ENCODE measurements around the gene PDLIM7.

PDLIM7 gene

GRCh38 chr5:177467436-177467835 is 30.0 kb downstream of the PDLIM7 start:
- H2BK120ac ChIP-seq (ENCODE audit: insufficient read depth, low read length, poor library complexity): no peak overlapping the region
- H3K4me3 ChIP-seq (ENCODE audit: low read depth, low read length): peak overlapping the region; percentile 29
- H2BK5ac ChIP-seq (ENCODE audit: low read depth, low read length, poor library complexity): no peak overlapping the region
- peaks cover 33 to 34% of the 10 kb centered on the region in 2 experiments for H3K4me1 ChIP-seq (ENCODE audit: control insufficient read depth in 1 of 2, insufficient read depth in 2 of 2, low read length in 2 of 2)
- no peak overlapping the region for H3K23ac ChIP-seq (ENCODE audit: low read length)
- H4K12ac ChIP-seq (ENCODE audit: low read depth, low read length): no peak overlapping the region
- peaks cover 76 to 77% of the 10 kb centered on the region in 2 experiments for H3K36me3 ChIP-seq (ENCODE audit: control insufficient read depth in 1 of 2, insufficient read depth in 2 of 2, low read length in 2 of 2)
- H4K8ac ChIP-seq (ENCODE audit: low read depth, low read length): no peak overlapping the region
- H3K14ac ChIP-seq (ENCODE audit: low read length): no peak overlapping the region
- H3K27ac ChIP-seq (ENCODE audit: low read depth, low read length): no peak overlapping the region
- peaks cover 18% of the 10 kb centered on the region for H3K79me2 ChIP-seq (ENCODE audit: control insufficient read depth, insufficient read depth, low read length, poor library complexity)
- no peak overlapping the region for H3K9ac ChIP-seq (ENCODE audit: low read length)
- H3K27me3 ChIP-seq (ENCODE audit: insufficient read depth, low read length): no peaks in the 10 kb centered on the region
- WGBS (ENCODE audit: extremely low coverage, insufficient coverage, insufficient read length): no CpG with 5 or more reads among the region's 31 CpGs
- H4K91ac ChIP-seq (ENCODE audit: low read depth, low read length): no peak overlapping the region
- H3K18ac ChIP-seq (ENCODE audit: low read length): no peak overlapping the region
- no peak overlapping the region for H2AFZ ChIP-seq (ENCODE audit: insufficient read depth, low read length, poor library complexity)
- H2BK12ac ChIP-seq (ENCODE audit: low read length): no peak overlapping the region
- peaks cover 4% of the 10 kb centered on the region for H3K9me3 ChIP-seq (ENCODE audit: insufficient read depth, low read depth, low read length)
- no peak overlapping the region for H3K4me2 ChIP-seq (ENCODE audit: low read length)
- H3K4ac ChIP-seq (ENCODE audit: low read depth, low read length): no peak overlapping the region
- H3K79me1 ChIP-seq (ENCODE audit: low read length): peaks cover 7% of the 10 kb centered on the region
- no peak overlapping the region for H2AK5ac ChIP-seq (ENCODE audit: low read length)
- DNase-seq: no peak

- Histone ChIP-seq H2BK5ac (ENCODE audit: low read depth, low read length, poor library complexity) (no peak overlapping the region), H2BK12ac (ENCODE audit: low read length) (no peak overlapping the region), H3K14ac (ENCODE audit: low read length) (no peak overlapping the region), H3K9me3 (ENCODE audit: insufficient read depth, low read depth, low read length) (peaks cover 4% of the 10 kb centered on the region), H3K27me3 (ENCODE audit: insufficient read depth, low read length) (no peaks in the 10 kb centered on the region), H3K4me1 (ENCODE audit: control insufficient read depth in 1 of 2, insufficient read depth in 2 of 2, low read length in 2 of 2) (peaks cover 27 to 30% of the 10 kb centered on the region in 2 experiments), H3K27ac (ENCODE audit: low read depth, low read length) (no peak overlapping the region), H3K18ac (ENCODE audit: low read length) (no peak overlapping the region), H2BK120ac (ENCODE audit: insufficient read depth, low read length, poor library complexity) (no peak overlapping the region), H3K9ac (ENCODE audit: low read length) (no peak overlapping the region), H3K79me1 (ENCODE audit: low read length) (peaks cover 3% of the 10 kb centered on the region), H4K8ac (ENCODE audit: low read depth, low read length) (no peak overlapping the region), H3K79me2 (ENCODE audit: control insufficient read depth, insufficient read depth, low read length, poor library complexity) (peaks cover 13% of the 10 kb centered on the region), H3K4ac (ENCODE audit: low read depth, low read length) (no peak overlapping the region), H4K91ac (ENCODE audit: low read depth, low read length) (no peak overlapping the region), H4K12ac (ENCODE audit: low read depth, low read length) (no peak overlapping the region), H3K36me3 (ENCODE audit: control insufficient read depth in 1 of 2, insufficient read depth in 2 of 2, low read length in 2 of 2) (peaks cover 77 to 78% of the 10 kb centered on the region in 2 experiments), H3K4me2 (ENCODE audit: low read length) (no peak overlapping the region), H2AK5ac (ENCODE audit: low read length) (no peak overlapping the region), H3K23ac (ENCODE audit: low read length) (no peak overlapping the region), H2AFZ (ENCODE audit: insufficient read depth, low read length, poor library complexity) (no peak overlapping the region), H3K4me3 (ENCODE audit: low read depth, low read length) (no peak overlapping the region)
- WGBS (ENCODE audit: extremely low coverage, insufficient coverage, insufficient read length): no CpG with 5 or more reads among the region's 25 CpGs
- DNase-seq: peak in 1 of 2 donors; percentile 45
These were observed 30.5 kb downstream of the PDLIM7 start for GRCh38 chr5:177466861-177467260.

GRCh38 chr5:177465044-177465443 is 32.4 kb downstream of the PDLIM7 start:
- no peak overlapping the region for H2BK12ac ChIP-seq (ENCODE audit: low read length)
- H2AFZ ChIP-seq (ENCODE audit: insufficient read depth, low read length, poor library complexity): no peak overlapping the region
- H2BK120ac ChIP-seq (ENCODE audit: insufficient read depth, low read length, poor library complexity): no peak overlapping the region
- WGBS (ENCODE audit: extremely low coverage, insufficient coverage, insufficient read length): no CpG with 5 or more reads among the region's 11 CpGs
- no peak overlapping the region for H3K4me2 ChIP-seq (ENCODE audit: low read length)
- DNase-seq: no peak
- no peak overlapping the region for H3K18ac ChIP-seq (ENCODE audit: low read length)
- no peak overlapping the region for H2BK5ac ChIP-seq (ENCODE audit: low read depth, low read length, poor library complexity)
- no peak overlapping the region for H3K4me3 ChIP-seq (ENCODE audit: low read depth, low read length)
- no peaks in the 10 kb centered on the region for H3K79me1 ChIP-seq (ENCODE audit: low read length)
- no peak overlapping the region for H3K9ac ChIP-seq (ENCODE audit: low read length)
- H3K27me3 ChIP-seq (ENCODE audit: insufficient read depth, low read length): no peaks in the 10 kb centered on the region
- no peak overlapping the region for H2AK5ac ChIP-seq (ENCODE audit: low read length)
- H4K8ac ChIP-seq (ENCODE audit: low read depth, low read length): no peak overlapping the region
- peaks cover 74 to 75% of the 10 kb centered on the region in 2 experiments for H3K36me3 ChIP-seq (ENCODE audit: control insufficient read depth in 1 of 2, insufficient read depth in 2 of 2, low read length in 2 of 2)
- peaks cover 9 to 13% of the 10 kb centered on the region in 2 experiments for H3K4me1 ChIP-seq (ENCODE audit: control insufficient read depth in 1 of 2, insufficient read depth in 2 of 2, low read length in 2 of 2)
- peaks cover 3% of the 10 kb centered on the region for H3K79me2 ChIP-seq (ENCODE audit: control insufficient read depth, insufficient read depth, low read length, poor library complexity)
- H3K9me3 ChIP-seq (ENCODE audit: insufficient read depth, low read depth, low read length): peaks cover 4% of the 10 kb centered on the region
- H3K23ac ChIP-seq (ENCODE audit: low read length): no peak overlapping the region
- no peak overlapping the region for H3K27ac ChIP-seq (ENCODE audit: low read depth, low read length)
- no peak overlapping the region for H3K14ac ChIP-seq (ENCODE audit: low read length)
- no peak overlapping the region for H4K91ac ChIP-seq (ENCODE audit: low read depth, low read length)
- H3K4ac ChIP-seq (ENCODE audit: low read depth, low read length): no peak overlapping the region
- no peak overlapping the region for H4K12ac ChIP-seq (ENCODE audit: low read depth, low read length)

- no CpG with 5 or more reads among the region's 27 CpGs for WGBS (ENCODE audit: extremely low coverage, insufficient coverage, insufficient read length)
- H3K4me3 ChIP-seq (ENCODE audit: low read depth, low read length): no peak overlapping the region
- DNase-seq: no peak
These were observed 35.3 kb downstream of the PDLIM7 start for GRCh38 chr5:177462021-177462670.

More at GRCh38 chr5:177462021-177462670, 35.3 kb downstream of the PDLIM7 start:
- H4K91ac ChIP-seq (ENCODE audit: low read depth, low read length): no peak overlapping the region
- H2AK5ac ChIP-seq (ENCODE audit: low read length): no peak overlapping the region
- no peak overlapping the region for H3K23ac ChIP-seq (ENCODE audit: low read length)
- H2BK5ac ChIP-seq (ENCODE audit: low read depth, low read length, poor library complexity): no peak overlapping the region
- H3K9ac ChIP-seq (ENCODE audit: low read length): no peak overlapping the region
- peaks cover 4% of the 10 kb centered on the region for H3K9me3 ChIP-seq (ENCODE audit: insufficient read depth, low read depth, low read length)
- H3K18ac ChIP-seq (ENCODE audit: low read length): no peak overlapping the region
- H4K12ac ChIP-seq (ENCODE audit: low read depth, low read length): no peak overlapping the region
- H3K79me1 ChIP-seq (ENCODE audit: low read length): no peaks in the 10 kb centered on the region
- H3K36me3 ChIP-seq (ENCODE audit: control insufficient read depth in 1 of 2, insufficient read depth in 2 of 2, low read length in 2 of 2): peaks cover 77 to 82% of the 10 kb centered on the region in 2 experiments
- no peaks in the 10 kb centered on the region for H3K27me3 ChIP-seq (ENCODE audit: insufficient read depth, low read length)
- no peak overlapping the region for H3K14ac ChIP-seq (ENCODE audit: low read length)
- H2BK120ac ChIP-seq (ENCODE audit: insufficient read depth, low read length, poor library complexity): no peak overlapping the region
- no peak overlapping the region for H4K8ac ChIP-seq (ENCODE audit: low read depth, low read length)
- no peak overlapping the region for H3K27ac ChIP-seq (ENCODE audit: low read depth, low read length)
- H2BK12ac ChIP-seq (ENCODE audit: low read length): no peak overlapping the region
- H3K4ac ChIP-seq (ENCODE audit: low read depth, low read length): no peak overlapping the region
- H2AFZ ChIP-seq (ENCODE audit: insufficient read depth, low read length, poor library complexity): no peak overlapping the region
- no peaks in the 10 kb centered on the region for H3K79me2 ChIP-seq (ENCODE audit: control insufficient read depth, insufficient read depth, low read length, poor library complexity)
- no peak overlapping the region for H3K4me2 ChIP-seq (ENCODE audit: low read length)
- H3K4me1 ChIP-seq (ENCODE audit: control insufficient read depth in 1 of 2, insufficient read depth in 2 of 2, low read length in 2 of 2): no peaks in the 10 kb centered on the region

Data from trophoblast cell (in vitro differentiated cells and primary cell).